Adrenal gland (tissue), 5 donors: ENCODE data around the gene SYNJ2.

ENCODE experiments used
- POLR2A ChIP-seq, 2 donors: fragments of 450-650 bp; IDR thresholded peaks; one replicate each; pipeline ENCODE4 v1.6.1; 2017; ENCODE audit warnings: antibody characterized with exemption in 2 of 2, mild to moderate bottlenecking in 2 of 2, moderate library complexity in 1 of 2
- TF ChIP-seq, protein P1 (sequence below), 6 experiments: fragments of 450-650 bp in 4 of 6; fragments of 200-600 bp in 2 of 6; sonication (generic) in 1 of 6; IDR thresholded peaks; 1 replicate in 5 of 6; 2 replicates in 1 of 6; pipeline versions ENCODE4 v1.5.1 to v1.8.0; 2016 to 2021; ENCODE audit warnings: antibody characterized with exemption in 6 of 6, mild to moderate bottlenecking in 2 of 6, moderate library complexity in 1 of 6
- donor health status: DM: no; HTN: no; CAD: no.

DNA sequence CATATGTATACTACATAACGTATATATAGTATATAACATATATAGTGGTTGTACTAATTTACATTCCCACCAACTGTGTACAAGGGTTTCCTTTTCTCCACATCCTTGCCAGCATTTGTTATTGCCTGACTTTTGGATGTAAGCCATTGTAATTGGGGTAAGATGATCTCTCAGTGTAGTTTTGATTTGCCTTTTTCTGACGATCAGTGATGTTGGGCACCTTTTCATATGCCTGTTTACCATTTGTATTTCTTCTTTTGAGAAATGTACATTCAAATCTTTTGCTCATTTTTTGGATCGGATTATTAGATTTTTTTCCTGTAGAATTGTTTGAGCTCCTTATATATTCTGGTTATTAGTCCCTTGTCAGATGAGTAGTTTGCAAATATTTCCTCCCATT lies 11.4 kb downstream of the SYNJ2 start:
- TF ChIP-seq, protein P1, sequence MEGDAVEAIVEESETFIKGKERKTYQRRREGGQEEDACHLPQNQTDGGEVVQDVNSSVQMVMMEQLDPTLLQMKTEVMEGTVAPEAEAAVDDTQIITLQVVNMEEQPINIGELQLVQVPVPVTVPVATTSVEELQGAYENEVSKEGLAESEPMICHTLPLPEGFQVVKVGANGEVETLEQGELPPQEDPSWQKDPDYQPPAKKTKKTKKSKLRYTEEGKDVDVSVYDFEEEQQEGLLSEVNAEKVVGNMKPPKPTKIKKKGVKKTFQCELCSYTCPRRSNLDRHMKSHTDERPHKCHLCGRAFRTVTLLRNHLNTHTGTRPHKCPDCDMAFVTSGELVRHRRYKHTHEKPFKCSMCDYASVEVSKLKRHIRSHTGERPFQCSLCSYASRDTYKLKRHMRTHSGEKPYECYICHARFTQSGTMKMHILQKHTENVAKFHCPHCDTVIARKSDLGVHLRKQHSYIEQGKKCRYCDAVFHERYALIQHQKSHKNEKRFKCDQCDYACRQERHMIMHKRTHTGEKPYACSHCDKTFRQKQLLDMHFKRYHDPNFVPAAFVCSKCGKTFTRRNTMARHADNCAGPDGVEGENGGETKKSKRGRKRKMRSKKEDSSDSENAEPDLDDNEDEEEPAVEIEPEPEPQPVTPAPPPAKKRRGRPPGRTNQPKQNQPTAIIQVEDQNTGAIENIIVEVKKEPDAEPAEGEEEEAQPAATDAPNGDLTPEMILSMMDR (IDR thresholded peaks at IDR 0.05), result no peak
- TF ChIP-seq POLR2A (IDR thresholded peaks at IDR 0.05), result no peak
